Loucy (cell line): Measurements from ENCODE around the gene SUPT3H.

Source experiments
- H2AFZ ChIP-seq: fragments of 200-600 bp; sonication (generic); 2 replicates; pipeline ENCODE4 v1.6.0; 2016; ENCODE audit warnings: antibody characterized with exemption, mild to moderate bottlenecking, low read length, moderate library complexity
- H3F3A ChIP-seq: fragments of 200-600 bp; 2 replicates; pipeline ENCODE4 v1.6.0; 2016; ENCODE audit warnings: antibody characterized with exemption, low read depth, mild to moderate bottlenecking
- H3K27me3 ChIP-seq: fragments of 200-600 bp; sonication (generic); 2 replicates; pipeline ENCODE4 v1.6.1; 2014; ENCODE audit warnings: low read length, mild to moderate bottlenecking; ENCODE audit not compliant: insufficient read depth, poor library complexity, severe bottlenecking
- H3K36me3 ChIP-seq: fragments of 200-600 bp; sonication (generic); 2 replicates; pipeline ENCODE4 v1.6.1; 2016; ENCODE audit warnings: low read length; ENCODE audit not compliant: insufficient read depth
- H3K4me1 ChIP-seq: fragments of 200-600 bp; sonication (generic); 2 replicates; pipeline ENCODE4 v1.5.1; 2014; ENCODE audit warnings: low read length, mild to moderate bottlenecking; ENCODE audit not compliant: insufficient read depth, poor library complexity, severe bottlenecking
- H3K4me2 ChIP-seq: fragments of 200-600 bp; sonication (generic); 2 replicates; pipeline ENCODE4 v1.6.0; 2014; ENCODE audit warnings: antibody characterized with exemption, low read length, low read depth, mild to moderate bottlenecking; ENCODE audit not compliant: poor library complexity, severe bottlenecking
- H3K4me3 ChIP-seq: fragments of 200-600 bp; sonication (generic); 2 replicates; pipeline ENCODE4 v1.5.1; 2014; ENCODE audit warnings: low read length, mild to moderate bottlenecking, mixed read lengths; ENCODE audit not compliant: poor library complexity, severe bottlenecking
- H3K79me2 ChIP-seq: fragments of 200-600 bp; sonication (generic); 2 replicates; pipeline ENCODE4 v1.6.1; 2014; ENCODE audit warnings: low read length; ENCODE audit not compliant: insufficient read depth
- H3K9ac ChIP-seq: fragments of 200-600 bp; sonication (generic); 2 replicates; pipeline ENCODE4 v1.6.0; 2014; ENCODE audit warnings: mild to moderate bottlenecking, low read depth, low read length, moderate library complexity; ENCODE audit not compliant: poor library complexity, severe bottlenecking
- H3K9me2 ChIP-seq: fragments of 200-600 bp; sonication (generic); replicated peaks from 2 replicates; pipeline ENCODE4 v1.6.1; 2016; ENCODE audit warnings: low read depth, low read length, mixed read lengths
- H3K9me3 ChIP-seq: fragments of 200-600 bp; sonication (generic); 2 replicates; pipeline ENCODE4 v1.6.1; 2014; ENCODE audit warnings: mild to moderate bottlenecking, antibody characterized with exemption, low read length, low read depth; ENCODE audit not compliant: insufficient read depth
- H4K20me1 ChIP-seq: fragments of 200-600 bp; sonication (generic); 2 replicates; pipeline ENCODE4 v1.6.0; 2014; ENCODE audit warnings: antibody characterized with exemption, low read length, mild to moderate bottlenecking; ENCODE audit not compliant: insufficient read depth, poor library complexity, severe bottlenecking
- EZH2phosphoT487 ChIP-seq: fragments of 200-600 bp; IDR thresholded peaks from 2 replicates; pipeline ENCODE4 v1.6.1; 2018; ENCODE audit warnings: antibody characterized with exemption, mild to moderate bottlenecking, moderate library complexity, borderline replicate concordance
- TF ChIP-seq, protein P1 (sequence below): fragments of 200-600 bp; sonication (generic); conservative IDR thresholded peaks from 2 replicates; pipeline ENCODE4 v1.5.1; 2014; ENCODE audit warnings: mild to moderate bottlenecking, antibody characterized with exemption, low read length

The SUPT3H gene

DNA sequence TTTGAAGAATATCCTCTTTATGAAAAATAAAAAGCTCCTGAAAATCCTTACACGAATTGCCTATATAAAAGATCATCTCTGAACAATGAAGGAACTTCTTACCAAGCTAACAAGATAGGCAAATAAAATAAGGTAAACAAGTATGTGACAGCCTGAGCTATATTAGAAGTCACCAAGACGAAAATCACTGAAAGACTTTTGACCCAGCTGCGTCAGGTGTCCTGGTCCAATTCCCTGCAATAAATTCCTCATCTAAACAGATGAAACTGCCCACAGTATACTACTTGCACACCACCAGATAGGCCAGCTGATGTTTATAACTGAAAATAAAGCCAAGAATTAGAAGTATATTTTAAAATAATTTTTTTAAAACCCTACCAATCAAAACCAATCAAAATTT, 117.0 kb downstream of the SUPT3H start:
- H2AFZ ChIP-seq = no peak overlapping the region
- no peak overlapping the region for H3K9ac ChIP-seq
- H3K36me3 ChIP-seq = no peaks in the 10 kb centered on the region
- H3K4me1 ChIP-seq = no peaks in the 10 kb centered on the region
- H3K4me2 ChIP-seq = no peak overlapping the region
- no peak overlapping the region for H3K4me3 ChIP-seq
- TF ChIP-seq EZH2phosphoT487 = no peak
- TF ChIP-seq, protein P1, sequence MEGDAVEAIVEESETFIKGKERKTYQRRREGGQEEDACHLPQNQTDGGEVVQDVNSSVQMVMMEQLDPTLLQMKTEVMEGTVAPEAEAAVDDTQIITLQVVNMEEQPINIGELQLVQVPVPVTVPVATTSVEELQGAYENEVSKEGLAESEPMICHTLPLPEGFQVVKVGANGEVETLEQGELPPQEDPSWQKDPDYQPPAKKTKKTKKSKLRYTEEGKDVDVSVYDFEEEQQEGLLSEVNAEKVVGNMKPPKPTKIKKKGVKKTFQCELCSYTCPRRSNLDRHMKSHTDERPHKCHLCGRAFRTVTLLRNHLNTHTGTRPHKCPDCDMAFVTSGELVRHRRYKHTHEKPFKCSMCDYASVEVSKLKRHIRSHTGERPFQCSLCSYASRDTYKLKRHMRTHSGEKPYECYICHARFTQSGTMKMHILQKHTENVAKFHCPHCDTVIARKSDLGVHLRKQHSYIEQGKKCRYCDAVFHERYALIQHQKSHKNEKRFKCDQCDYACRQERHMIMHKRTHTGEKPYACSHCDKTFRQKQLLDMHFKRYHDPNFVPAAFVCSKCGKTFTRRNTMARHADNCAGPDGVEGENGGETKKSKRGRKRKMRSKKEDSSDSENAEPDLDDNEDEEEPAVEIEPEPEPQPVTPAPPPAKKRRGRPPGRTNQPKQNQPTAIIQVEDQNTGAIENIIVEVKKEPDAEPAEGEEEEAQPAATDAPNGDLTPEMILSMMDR = no peak
- no peaks in the 10 kb centered on the region for H3K79me2 ChIP-seq
- H3K9me2 ChIP-seq = no peaks in the 10 kb centered on the region
- H3F3A ChIP-seq = no peaks in the 10 kb centered on the region
- no peaks in the 10 kb centered on the region for H4K20me1 ChIP-seq
- H3K27me3 ChIP-seq = no peaks in the 10 kb centered on the region
- H3K9me3 ChIP-seq = no peaks in the 10 kb centered on the region

DNA sequence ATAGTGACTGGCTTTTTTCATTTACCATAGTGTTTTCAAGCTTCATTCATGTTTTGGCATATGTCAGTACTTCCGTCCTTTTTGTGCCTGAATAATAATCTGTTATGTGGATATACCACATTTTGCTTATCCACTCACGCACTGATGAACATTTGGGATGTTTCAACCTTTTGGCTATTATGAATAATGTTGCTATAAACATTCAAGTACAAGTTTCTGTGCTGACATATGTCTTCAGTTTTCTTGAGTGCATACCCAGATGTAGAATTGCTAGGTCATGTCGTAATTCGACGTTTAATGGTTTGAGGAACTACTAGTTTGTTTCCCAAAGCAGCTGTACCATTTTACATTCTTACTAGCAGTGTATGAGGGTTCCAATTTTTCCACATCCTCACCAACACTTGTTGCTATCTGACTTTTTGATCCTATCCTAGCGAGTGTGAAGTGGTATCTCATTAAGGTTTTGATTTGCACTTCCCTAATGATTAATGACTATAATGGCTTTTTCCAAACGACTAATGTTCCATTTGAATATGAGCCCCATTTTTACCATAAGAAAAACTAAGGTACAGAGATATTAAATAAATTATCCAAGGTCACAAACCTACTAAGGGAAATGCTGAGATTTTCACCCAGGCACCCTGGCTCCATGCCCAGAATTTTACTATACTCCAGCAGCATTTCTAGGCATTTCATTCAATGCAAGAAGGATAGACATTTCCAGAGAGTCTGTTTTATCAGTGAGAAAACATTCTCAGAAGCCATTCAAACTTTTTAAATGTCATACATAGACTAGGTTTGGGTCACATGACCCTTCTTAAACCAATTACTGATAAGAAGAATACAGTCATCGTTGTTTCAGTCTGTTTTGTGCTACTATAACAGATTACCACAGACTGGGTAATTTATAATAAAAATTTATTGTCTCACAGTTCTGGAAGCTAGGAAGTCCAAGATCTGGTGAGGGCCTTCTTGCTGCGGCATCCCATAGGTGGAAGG, 120.7 kb downstream of the SUPT3H start:
- TF ChIP-seq, protein P1 = no peak
- no peak for TF ChIP-seq EZH2phosphoT487
- Histone ChIP-seq H3K9me2 (no peaks in the 10 kb centered on the region), H3K79me2 (no peaks in the 10 kb centered on the region), H3K4me1 (no peaks in the 10 kb centered on the region), H2AFZ (no peak overlapping the region), H3K36me3 (no peaks in the 10 kb centered on the region), H3K9ac (no peak overlapping the region), H3K27me3 (no peaks in the 10 kb centered on the region), H3F3A (no peaks in the 10 kb centered on the region), H3K4me3 (no peak overlapping the region), H3K9me3 (no peaks in the 10 kb centered on the region), H3K4me2 (no peak overlapping the region), H4K20me1 (no peaks in the 10 kb centered on the region)

DNA sequence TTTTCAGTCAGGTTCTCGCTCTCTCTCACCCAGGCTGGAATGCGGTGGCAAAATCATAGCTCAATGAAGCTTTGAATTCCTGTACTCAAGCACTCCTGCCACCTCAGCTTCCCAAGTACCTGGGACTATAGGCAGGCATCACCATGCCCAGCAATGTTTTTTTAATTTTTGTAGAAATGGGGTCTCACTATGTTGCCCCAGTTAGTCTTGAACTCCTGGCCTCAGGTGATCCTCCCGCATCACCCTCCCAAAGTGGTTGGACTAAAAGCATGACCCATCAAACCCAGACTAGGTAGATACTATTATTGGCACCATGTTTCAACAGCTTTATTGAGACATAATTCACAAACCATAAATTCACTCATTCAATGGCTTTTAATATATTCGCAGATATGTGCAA, 122.3 kb downstream of the SUPT3H start:
- Histone ChIP-seq H3K4me3 (no peak overlapping the region), H3K9ac (no peak overlapping the region), H3K4me2 (no peak overlapping the region), H3K27me3 (no peaks in the 10 kb centered on the region), H3K36me3 (no peaks in the 10 kb centered on the region), H3K4me1 (no peaks in the 10 kb centered on the region), H3K79me2 (no peaks in the 10 kb centered on the region), H3K9me2 (no peaks in the 10 kb centered on the region), H4K20me1 (no peaks in the 10 kb centered on the region), H3K9me3 (no peaks in the 10 kb centered on the region), H2AFZ (no peak overlapping the region), H3F3A (no peaks in the 10 kb centered on the region)
- TF ChIP-seq, protein P1 = no peak
- TF ChIP-seq EZH2phosphoT487 = no peak
